A549 (cell line): ENCODE measurements around the gene KMT2C. TPM values are rescaled to one million over a fixed set of nuclear protein-coding genes. Genes with fewer than 3 reads are reported as not detected.
"Not testable (repeated sequence)": the region's sequence is repeated elsewhere in the genome, so short reads cannot be mapped to it uniquely, and the experiment has no call there.

Experiments
- ATAC-seq, 2 experiments: fragments of 200-7000 bp in 1 of 2; fragments of >200 bp in 1 of 2; cut with Nextera tagmentation in 1 of 2; cut with Tn5 transposase in 1 of 2; 3 replicates each; pipeline versions ENCODE4 v1.8.0 to v1.9.1; 2018 to 2020; ENCODE audit warnings: mild to moderate bottlenecking in 1 of 2, moderate library complexity in 1 of 2
- CTCF ChIA-PET: fragments of 300-600 bp; sonication (Branson Sonifier 250); formaldehyde crosslinking; extraction: SDS; loops from one replicate; lab custom pipeline; 2021; ENCODE audit warnings: antibody characterized with exemption, inconsistent platforms; lab: Yijun Ruan, JAX
- POLR2A ChIA-PET: fragments of 350-600 bp; formaldehyde crosslinking; extraction: SDS; loops from one replicate; lab custom pipeline; 2021; ENCODE audit warnings: antibody characterized with exemption, inconsistent platforms; lab: Yijun Ruan, JAX
- DNase-seq, 2 experiments: peaks; one replicate each; pipeline versions ENCODE4 v3.0.0 to v3.0.0-alpha.2; 2011 to 2016; ENCODE audit warnings: low read depth in 1 of 2, low spot score in 1 of 2
- FAIRE-seq: peaks from 2 replicates; lab custom pipeline; 2011; peaks lifted over from hg19 to GRCh38; lab: Jason Lieb, UNC
- H3K27ac ChIP-seq, 2 experiments: fragments of >200 bp; sonication (Bioruptor Twin); formaldehyde crosslinking; 3 replicates each; pipeline ENCODE4 v1.5.1; 2016 to 2017
- H3K4me1 ChIP-seq: fragments of >200 bp; sonication (Bioruptor Twin); formaldehyde crosslinking; 3 replicates; pipeline ENCODE4 v1.6.1; 2016
- H3K4me2 ChIP-seq: fragments of >200 bp; sonication (Bioruptor Twin); formaldehyde crosslinking; 3 replicates; pipeline ENCODE4 v1.6.1; 2016
- H3K4me3 ChIP-seq: fragments of >200 bp; sonication (Bioruptor Twin); formaldehyde crosslinking; 3 replicates; pipeline ENCODE4 v1.5.1; 2016
- H3K9me3 ChIP-seq: fragments of >200 bp; sonication (Bioruptor Twin); formaldehyde crosslinking; 3 replicates; pipeline ENCODE4 v1.6.1; 2016
- CBX2 ChIP-seq: fragments of 200-600 bp; sonication (generic); IDR thresholded peaks from 2 replicates; pipeline ENCODE4 v1.6.1; 2016; ENCODE audit warnings: low read depth, mild to moderate bottlenecking, borderline replicate concordance
- CBX8 ChIP-seq: fragments of 200-600 bp; sonication (generic); IDR thresholded peaks from 2 replicates; pipeline ENCODE4 v1.6.1; 2016
- E2F6 ChIP-seq: IDR thresholded peaks from 2 replicates; pipeline ENCODE4 v1.6.1; 2012; ENCODE audit warnings: low read depth, borderline replicate concordance
- EP300 ChIP-seq, 2 experiments: fragments of >200 bp; sonication (Bioruptor Twin); formaldehyde crosslinking; IDR thresholded peaks; 2 replicates in 1 of 2; 3 replicates in 1 of 2; pipeline ENCODE4 v1.6.1; 2016 to 2017
- ESRRA ChIP-seq: fragments of 150-350 bp; IDR thresholded peaks from 2 replicates; pipeline ENCODE4 v1.6.1; 2014; ENCODE audit warnings: mild to moderate bottlenecking, low read length, borderline replicate concordance
- FOSL2 ChIP-seq, 2 experiments: fragments of 450-650 bp in 1 of 2; fragments of >200 bp in 1 of 2; sonication (Bioruptor Twin) in 1 of 2; formaldehyde crosslinking; IDR thresholded peaks; 2 replicates each; pipeline versions ENCODE4 v1.5.0 to v1.6.1; 2016 to 2020; ENCODE audit warnings: mild to moderate bottlenecking in 1 of 2, moderate library complexity in 1 of 2
- FOXS1 ChIP-seq: fragments of 250-450 bp; sonication (Bioruptor Pico); IDR thresholded peaks from 2 replicates; pipeline ENCODE4 v1.5.0; 2020; ENCODE audit warnings: mild to moderate bottlenecking, moderate library complexity
- GATA3 ChIP-seq: IDR thresholded peaks from 2 replicates; pipeline ENCODE4 v1.6.1; 2012; ENCODE audit warnings: borderline replicate concordance
- HDAC2 ChIP-seq: fragments of 200-600 bp; sonication (generic); IDR thresholded peaks from 2 replicates; pipeline ENCODE4 v1.6.1; 2016
- HEYL ChIP-seq: fragments of 250-450 bp; sonication (Bioruptor Pico); IDR thresholded peaks from 2 replicates; pipeline ENCODE4 v1.8.0; 2021; ENCODE audit warnings: mild to moderate bottlenecking, moderate library complexity
- HOXB5 ChIP-seq: fragments of 250-450 bp; sonication (Bioruptor Pico); IDR thresholded peaks from 2 replicates; pipeline ENCODE4 v1.5.0; 2020; ENCODE audit warnings: mild to moderate bottlenecking, moderate library complexity
- KDM1A ChIP-seq: fragments of 200-600 bp; sonication (generic); IDR thresholded peaks from 2 replicates; pipeline ENCODE4 v1.6.1; 2016; ENCODE audit warnings: low read depth, mild to moderate bottlenecking
- KDM5A ChIP-seq: fragments of 200-600 bp; sonication (generic); IDR thresholded peaks from 2 replicates; pipeline ENCODE4 v1.6.1; 2016; ENCODE audit warnings: antibody characterized with exemption, mild to moderate bottlenecking
- MAFK ChIP-seq: fragments of 450-650 bp; IDR thresholded peaks from 2 replicates; pipeline ENCODE4 v1.6.1; 2014; ENCODE audit not compliant: partially characterized antibody
- MAZ ChIP-seq: fragments of 150-350 bp; IDR thresholded peaks from 2 replicates; pipeline ENCODE4 v1.6.1; 2014; ENCODE audit warnings: antibody characterized with exemption, low read depth, low read length, borderline replicate concordance
- NFE2L2 ChIP-seq: fragments of 150-350 bp; conservative IDR thresholded peaks from 2 replicates; pipeline ENCODE4 v1.6.1; 2014; ENCODE audit warnings: low read length
- NPAS2 ChIP-seq: fragments of 250-450 bp; sonication (Bioruptor Pico); IDR thresholded peaks from 2 replicates; pipeline ENCODE4 v1.8.0; 2022; ENCODE audit warnings: mild to moderate bottlenecking, moderate library complexity, borderline replicate concordance
- NR3C1 ChIP-seq: fragments of >200 bp; sonication (Bioruptor Twin); formaldehyde crosslinking; IDR thresholded peaks from 3 replicates; pipeline ENCODE4 v1.6.1; 2017
- PHF8 ChIP-seq: fragments of 200-600 bp; sonication (generic); IDR thresholded peaks from 2 replicates; pipeline ENCODE4 v1.6.1; 2016; ENCODE audit warnings: low read depth, mild to moderate bottlenecking, antibody characterized with exemption, moderate library complexity, borderline replicate concordance
- POLR2A ChIP-seq: IDR thresholded peaks from 2 replicates; pipeline ENCODE4 v1.6.1; 2012; ENCODE audit warnings: mild to moderate bottlenecking, low read length
- RCOR1 ChIP-seq: fragments of 150-350 bp; IDR thresholded peaks from 2 replicates; pipeline ENCODE4 v1.6.1; 2014; ENCODE audit warnings: antibody characterized with exemption, low read length, low read depth
- REST ChIP-seq: fragments of 200-600 bp; sonication (generic); IDR thresholded peaks from 2 replicates; pipeline ENCODE4 v1.6.1; 2016; ENCODE audit warnings: antibody characterized with exemption, mild to moderate bottlenecking, moderate library complexity
- RNF2 ChIP-seq: fragments of 200-600 bp; sonication (generic); IDR thresholded peaks from 2 replicates; pipeline ENCODE4 v1.6.1; 2016; ENCODE audit warnings: low read depth, mild to moderate bottlenecking, antibody characterized with exemption, moderate library complexity, borderline replicate concordance
- SMC3 ChIP-seq: fragments of >200 bp; sonication (Bioruptor Twin); formaldehyde crosslinking; IDR thresholded peaks from 3 replicates; pipeline ENCODE4 v1.6.1; 2018; ENCODE audit warnings: inconsistent platforms
- SREBF2 ChIP-seq: fragments of 450-650 bp; IDR thresholded peaks from 2 replicates; pipeline ENCODE4 v1.6.1; 2014; ENCODE audit warnings: mild to moderate bottlenecking, moderate library complexity
- TFCP2L1 ChIP-seq: fragments of 250-450 bp; sonication (Bioruptor Pico); IDR thresholded peaks from 2 replicates; pipeline ENCODE4 v1.5.0; 2021; ENCODE audit warnings: mild to moderate bottlenecking
- ZFP36 ChIP-seq: fragments of 450-650 bp; IDR thresholded peaks from 2 replicates; pipeline ENCODE4 v1.6.1; 2014; ENCODE audit warnings: borderline replicate concordance; ENCODE audit not compliant: partially characterized antibody
- WGBS: methylation state at CpG from one replicate; pipeline ENCODE4 v1.1.6; 2017; ENCODE audit errors: missing lambda C conversion rate; 5-methylcytosine and 5-hydroxymethylcytosine counted together
- polyA plus RNA-seq, 4 experiments: library from polyadenylated mRNA; depleted of rRNA in 3 of 4; stranded (reverse); fragments of >200 nt; fragmentation: RNase III in 1 of 4; extraction: RNeasy Plus Mini Kit Qiagen cat#74134 plus additional on column Dnase treatment in 1 of 4; gene quantifications; 2 replicates in 3 of 4; 3 replicates in 1 of 4; pipeline ENCODE4 v1.2.3, GENCODE V29; 2011 to 2017
- TF ChIP-seq, protein P1 (sequence below): fragments of >200 bp; sonication (Bioruptor Twin); formaldehyde crosslinking; IDR thresholded peaks from 2 replicates; pipeline ENCODE4 v1.6.1; 2016
- TF ChIP-seq, protein P2 (sequence below): IDR thresholded peaks from 2 replicates; pipeline ENCODE4 v1.6.1; 2012
- TF ChIP-seq, protein P3 (sequence below): fragments of 250-450 bp; sonication (Bioruptor Pico); IDR thresholded peaks from 2 replicates; pipeline ENCODE4 v1.5.0; 2021; ENCODE audit warnings: mild to moderate bottlenecking, moderate library complexity, borderline replicate concordance

Gene KMT2C
- polyA plus RNA-seq, 2 of the 4 experiments (the other 2 are of a cell fraction): 4.2 to 13.1 TPM

GRCh38 chr7:152414779-152415178 is 21.0 kb downstream of the KMT2C start (continued):
- TF ChIP-seq HEYL (CRISPR knock-in tag): no peak

GRCh38 chr7:152411389-152411788 is 24.4 kb downstream of the KMT2C start:
- ChIA-PET CTCF (no interaction called here), POLR2A (no interaction called here)
- 36% methylated on average over 5 of the region's 5 CpGs for WGBS
- no peak for FAIRE-seq
- no peak overlapping the region for H3K4me3 ChIP-seq
- no peak overlapping the region for H3K4me2 ChIP-seq
- 0 out of 6 replicates have a peak overlapping the region, but pooled peaks of 1 of the 2 experiments have one; percentile 18 for H3K27ac ChIP-seq
- peak; percentile 43 to 60; a peak in 3 of 6 replicates for ATAC-seq
- H3K4me1 ChIP-seq: no peaks in the 10 kb centered on the region
- no peak for DNase-seq
- TF ChIP-seq EP300 (IDR thresholded peaks at IDR 0.05) (no peak), CBX8 (no peak), GATA3 (no peak), NR3C1 (no peak), POLR2A (no peak), MAFK (no peak), MAZ (no peak), KDM5A (no peak), NPAS2 (no peak), FOSL2 (IDR thresholded peaks at IDR 0.05) (no peak), FOSL2 (CRISPR knock-in tag; IDR thresholded peaks at IDR 0.05) (no peak), ZFP36 (no peak), CBX2 (no peak), NFE2L2 (no peak), PHF8 (no peak), HDAC2 (no peak), KDM1A (no peak)
- TF ChIP-seq, protein P1, sequence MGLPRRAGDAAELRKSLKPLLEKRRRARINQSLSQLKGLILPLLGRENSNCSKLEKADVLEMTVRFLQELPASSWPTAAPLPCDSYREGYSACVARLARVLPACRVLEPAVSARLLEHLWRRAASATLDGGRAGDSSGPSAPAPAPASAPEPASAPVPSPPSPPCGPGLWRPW: no peak
- TF ChIP-seq, protein P2, sequence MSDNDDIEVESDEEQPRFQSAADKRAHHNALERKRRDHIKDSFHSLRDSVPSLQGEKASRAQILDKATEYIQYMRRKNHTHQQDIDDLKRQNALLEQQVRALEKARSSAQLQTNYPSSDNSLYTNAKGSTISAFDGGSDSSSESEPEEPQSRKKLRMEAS: no peak
- TF ChIP-seq, protein P3, sequence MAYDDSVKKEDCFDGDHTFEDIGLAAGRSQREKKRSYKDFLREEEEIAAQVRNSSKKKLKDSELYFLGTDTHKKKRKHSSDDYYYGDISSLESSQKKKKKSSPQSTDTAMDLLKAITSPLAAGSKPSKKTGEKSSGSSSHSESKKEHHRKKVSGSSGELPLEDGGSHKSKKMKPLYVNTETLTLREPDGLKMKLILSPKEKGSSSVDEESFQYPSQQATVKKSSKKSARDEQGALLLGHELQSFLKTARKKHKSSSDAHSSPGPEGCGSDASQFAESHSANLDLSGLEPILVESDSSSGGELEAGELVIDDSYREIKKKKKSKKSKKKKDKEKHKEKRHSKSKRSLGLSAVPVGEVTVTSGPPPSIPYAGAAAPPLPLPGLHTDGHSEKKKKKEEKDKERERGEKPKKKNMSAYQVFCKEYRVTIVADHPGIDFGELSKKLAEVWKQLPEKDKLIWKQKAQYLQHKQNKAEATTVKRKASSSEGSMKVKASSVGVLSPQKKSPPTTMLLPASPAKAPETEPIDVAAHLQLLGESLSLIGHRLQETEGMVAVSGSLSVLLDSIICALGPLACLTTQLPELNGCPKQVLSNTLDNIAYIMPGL (CRISPR knock-in tag): no peak
- H3K9me3 ChIP-seq: no peaks in the 10 kb centered on the region

DNA sequence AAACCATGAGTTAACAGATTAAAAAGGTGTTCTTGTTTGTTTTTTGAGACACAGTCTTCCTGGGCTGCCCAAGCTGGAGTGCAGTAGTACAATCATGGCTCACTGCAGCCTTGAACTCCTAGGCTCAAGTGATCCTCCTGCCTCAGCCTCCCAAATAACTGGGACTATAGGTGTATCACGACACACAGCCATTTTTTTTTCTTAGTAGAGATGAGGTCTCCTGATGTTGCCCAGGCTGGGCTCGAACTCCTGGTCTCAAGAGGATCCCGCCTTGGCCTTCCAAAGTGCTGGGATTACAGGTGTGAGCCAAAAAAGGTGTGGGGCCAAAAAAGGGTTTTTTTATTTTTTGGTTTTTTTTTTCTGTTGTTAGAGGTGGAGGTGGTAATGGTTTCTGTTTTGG is 29.3 kb downstream of the KMT2C start:
- POLR2A ChIA-PET: no interaction called here
- peaks cover 7% of the 10 kb centered on the region for H3K4me1 ChIP-seq
- DNase-seq: no peak
- FAIRE-seq: no peak
- no peak for ATAC-seq
- no peak for TF ChIP-seq ESRRA
- no peak for TF ChIP-seq REST
- TF ChIP-seq TFCP2L1 (CRISPR knock-in tag): no peak
- TF ChIP-seq FOXS1: no peak
- no peak for TF ChIP-seq E2F6
- TF ChIP-seq SREBF2: no peak
- TF ChIP-seq NR3C1: no peak
- no peak for TF ChIP-seq RCOR1
- TF ChIP-seq SMC3: no peak
- no peak for TF ChIP-seq MAZ
- TF ChIP-seq RNF2: no peak
- TF ChIP-seq HOXB5 (CRISPR knock-in tag): no peak
- H3K9me3 ChIP-seq: peaks cover 5% of the 10 kb centered on the region; the same call in 2 of the 3 replicates
- H3K4me3 ChIP-seq: no peak overlapping the region
- 22% methylated on average over 3 of the region's 3 CpGs for WGBS
- CTCF ChIA-PET: interaction anchor here (0.6 to 1.4 kb wide), 3 partner anchors 12 to 251 kb away, joined by 3 to 5 read pairs (median 3); no protein-coding TSS in a partner anchor
- no peak overlapping the region for H3K4me2 ChIP-seq
- H3K27ac ChIP-seq: no peak overlapping the region

DNA sequence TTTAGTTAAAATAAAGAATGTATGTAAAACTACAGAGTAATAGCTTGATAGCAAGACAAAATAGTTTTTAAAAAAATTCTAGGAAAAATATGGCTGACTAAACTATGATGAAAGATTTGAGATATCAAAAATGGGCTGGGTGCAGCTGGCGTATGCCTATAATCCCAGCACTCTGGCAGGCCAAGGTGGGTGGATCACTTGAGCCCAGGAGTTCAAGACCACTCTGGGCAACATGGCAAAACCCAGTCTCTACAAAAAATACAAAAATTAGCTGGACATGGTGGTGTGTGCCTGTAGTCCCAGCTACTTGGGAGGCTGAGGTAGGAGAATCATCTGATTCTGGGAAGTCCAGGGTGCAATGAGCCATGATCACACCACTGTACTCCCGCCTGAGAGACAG is 29.8 kb downstream of the KMT2C start:
- H3K27ac ChIP-seq, H3K9me3 ChIP-seq, H3K4me2 ChIP-seq, H3K4me3 ChIP-seq, POLR2A ChIA-PET, H3K4me1 ChIP-seq, DNase-seq, FAIRE-seq, ATAC-seq: not testable (repeated sequence)
- WGBS: 17% methylated on average over 2 of the region's 2 CpGs
- CTCF ChIA-PET: interaction anchor here (0.6 to 1.4 kb wide), 5 partner anchors 11 to 252 kb away, joined by 3 to 5 read pairs (median 3); no protein-coding TSS in a partner anchor
